NOMO-1 treated with dmso at 0.1 percent for 144 hours (cell line): Measurements from ENCODE around the gene XYLT1.

Experiments used
- DNase-seq: peaks from one replicate; lab custom pipeline; 2025; ENCODE audit not compliant: unreplicated experiment; lab: John Stamatoyannopoulos, UW

Gene XYLT1

GRCh38 chr16:17460890-17461289 is 9.9 kb downstream of the XYLT1 start:
- DNase-seq: no peak

- no peak for DNase-seq
These were observed 10.7 kb downstream of the XYLT1 start for GRCh38 chr16:17459903-17460521.

GRCh38 chr16:17457997-17458396 is 12.8 kb downstream of the XYLT1 start:
- DNase-seq: no peak

GRCh38 chr16:17457513-17457912 is 13.2 kb downstream of the XYLT1 start:
- no peak for DNase-seq

GRCh38 chr16:17454162-17454730 is 16.5 kb downstream of the XYLT1 start:
- DNase-seq: no peak

- no peak for DNase-seq
These were observed 17.3 kb downstream of the XYLT1 start for GRCh38 chr16:17453364-17454038.

GRCh38 chr16:17452922-17453321 is 17.8 kb downstream of the XYLT1 start:
- no peak for DNase-seq

- peak; percentile 73 for DNase-seq
These were observed 18.9 kb downstream of the XYLT1 start for GRCh38 chr16:17451843-17452242.

GRCh38 chr16:17450291-17450690 is 20.5 kb downstream of the XYLT1 start:
- no peak for DNase-seq

- peak; percentile 42 for DNase-seq
These were observed 21.8 kb downstream of the XYLT1 start for GRCh38 chr16:17448640-17449638.

- no peak for DNase-seq
These were observed 23.6 kb downstream of the XYLT1 start for GRCh38 chr16:17447101-17447569.

- no peak for DNase-seq
These were observed 24.1 kb downstream of the XYLT1 start for GRCh38 chr16:17446661-17447060.

GRCh38 chr16:17445421-17445820 is 25.3 kb downstream of the XYLT1 start:
- DNase-seq: no peak

- DNase-seq: no peak
These were observed 26.1 kb downstream of the XYLT1 start for GRCh38 chr16:17444658-17445057.

GRCh38 chr16:17440131-17440530 is 30.6 kb downstream of the XYLT1 start:
- no peak for DNase-seq

GRCh38 chr16:17439580-17439979 is 31.2 kb downstream of the XYLT1 start:
- no peak for DNase-seq

- DNase-seq: peak; percentile 11
These were observed 32.8 kb downstream of the XYLT1 start for GRCh38 chr16:17437981-17438380.

GRCh38 chr16:17437127-17437720 is 33.5 kb downstream of the XYLT1 start:
- no peak for DNase-seq

- DNase-seq: no peak
These were observed 35.4 kb downstream of the XYLT1 start for GRCh38 chr16:17435318-17435717.

GRCh38 chr16:17433577-17434451 is 36.9 kb downstream of the XYLT1 start:
- no peak for DNase-seq
